Ovary (tissue), 9 donors: ENCODE data around the gene VCAN. TPM values are rescaled to one million over a fixed set of nuclear protein-coding genes. Genes with fewer than 3 reads are reported as not detected.

ENCODE experiments used
- DNase-seq, 5 donors: peaks; one replicate each; pipeline ENCODE4 v3.0.0-alpha.2; 2019 to 2020
- H3K27ac ChIP-seq, 2 donors: fragments of 200-600 bp; one replicate each; pipeline versions ENCODE4 v1.5.1 to v1.8.0; 2019 to 2022
- H3K27me3 ChIP-seq: fragments of 200-600 bp; one replicate; pipeline ENCODE4 v1.8.0; 2022
- H3K36me3 ChIP-seq: fragments of 200-600 bp; sonication (generic); one replicate; pipeline ENCODE4 v1.5.1; 2019
- H3K4me1 ChIP-seq: one replicate; pipeline ENCODE4 v1.8.1; 2013; ENCODE audit warnings: mild to moderate bottlenecking, moderate library complexity; ENCODE audit not compliant: insufficient read depth
- H3K4me3 ChIP-seq: fragments of 200-600 bp; sonication (generic); one replicate; pipeline ENCODE4 v1.5.1; 2017
- H3K9me3 ChIP-seq, 2 donors: fragments of 200-600 bp in 1 of 2; sonication (generic) in 1 of 2; one replicate each; pipeline versions ENCODE4 v1.5.1 to v1.8.1; 2013 to 2019; ENCODE audit warnings: mild to moderate bottlenecking in 1 of 2, moderate library complexity in 1 of 2
- EP300 ChIP-seq: sonication (generic); formaldehyde crosslinking; IDR thresholded peaks from one replicate; pipeline ENCODE4 v1.6.1; 2017; ENCODE audit warnings: antibody characterized with exemption
- POLR2A ChIP-seq: fragments of 450-650 bp; IDR thresholded peaks from one replicate; pipeline ENCODE4 v1.6.1; 2017; ENCODE audit warnings: antibody characterized with exemption, mild to moderate bottlenecking, moderate library complexity
- WGBS, 3 donors: extraction: QIAGEN DNeasy Blood & Tissue Kit in 1 of 3; methylation state at CpG; one replicate each; pipeline versions ENCODE4 v1.1.5 to v1.1.7; 2013 to 2017; 5-methylcytosine and 5-hydroxymethylcytosine counted together
- intact Hi-C, 4 donors: fragments of 100-400 bp; cut with DNase I; formaldehyde crosslinking; loops; one replicate each; pipeline versions ENCODE4 v1.11.0 to v1.15.1; 2022 to 2023
- polyA plus RNA-seq, 2 donors: library from polyadenylated mRNA; stranded (reverse); fragments of 200-250 nt in 1 of 2; fragments of 350-450 nt in 1 of 2; fragmentation: Illumina TruSeq in 1 of 2; extraction: RNeasy Lipid Tissue Mini Kit (QIAGEN cat#74804) in 1 of 2; gene quantifications; one replicate each; pipeline ENCODE4 v1.2.3, GENCODE V29; 2013 to 2014
- total RNA-seq, 7 donors: library from RNA; depleted of rRNA in 2 of 7; stranded (reverse); fragments of >200 nt in 2 of 7; fragmentation: NEBNext Ultra II Directional in 3 of 7; extraction: Animal tissue kit (Norgen Biotek cat#: 25700) in 3 of 7; gene quantifications; one replicate each; pipeline versions ENCODE4 v1.1.0 to v1.2.4, GENCODE V29; 2016 to 2023
- TF ChIP-seq, protein P1 (sequence below), 3 donors: fragments of 450-650 bp in 2 of 3; fragments of 200-600 bp in 1 of 3; IDR thresholded peaks; one replicate each; pipeline versions ENCODE4 v1.5.1 to v1.8.0; 2016 to 2022; ENCODE audit warnings: antibody characterized with exemption in 3 of 3, mild to moderate bottlenecking in 1 of 3
- donor health status: DM: no; HTN: no; CAD: no; lungs with moderate emphysema.
- donor health status: DM: no; HTN: no; CAD: no.
- donor health status: Bipolar disorder and iron deficiency.
- donor health status: DM: yes; HTN: yes; CAD: no.
- donor health status: DM: no; HTN: no; CAD: no.
- donor health status: DM: yes; HTN: yes; CAD: no.

VCAN gene
- total and polyA plus RNA-seq, 9 donors = 2.2 to 21.3 (median 7.3) TPM

DNA sequence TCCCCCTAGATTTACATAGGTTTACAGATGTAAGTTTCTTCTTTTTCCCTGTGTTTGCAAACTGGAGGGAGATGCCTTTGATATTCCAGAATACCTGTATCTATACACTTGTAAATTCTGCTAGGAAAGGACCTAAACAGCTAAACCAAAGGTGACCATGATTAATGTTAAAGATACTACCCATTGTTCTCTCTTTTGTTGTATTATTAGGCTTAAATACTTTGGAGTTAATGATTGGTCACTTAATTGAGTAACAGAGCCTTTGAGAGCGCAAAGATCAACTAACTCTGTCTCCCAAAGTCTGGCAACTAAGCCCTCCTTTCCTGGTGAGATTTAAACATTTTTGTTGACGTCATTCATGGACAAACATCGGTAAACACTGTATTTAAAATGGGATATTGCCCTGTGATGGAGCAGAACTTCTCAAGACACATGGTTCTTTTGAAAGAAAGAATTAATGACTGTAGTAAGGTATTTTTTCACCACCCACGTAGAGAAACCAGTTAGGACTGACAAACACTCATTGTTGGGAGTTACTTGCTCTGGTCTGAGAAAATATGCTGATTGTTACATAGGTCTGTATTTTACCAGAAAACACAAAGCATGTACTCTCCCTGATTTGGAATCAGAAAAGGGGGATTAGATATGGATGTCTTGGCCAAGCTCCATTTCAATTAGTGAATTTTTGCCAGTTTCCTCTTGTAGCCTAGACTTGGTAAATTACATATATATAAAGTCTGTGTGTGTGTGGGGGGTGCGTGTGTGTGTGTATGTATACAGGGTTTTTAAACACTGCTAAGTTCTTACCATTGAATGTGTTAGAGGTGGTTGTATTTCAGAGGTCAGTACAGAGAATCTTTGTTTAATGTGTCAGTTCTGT is 4.6 kb downstream of the VCAN start:
- no peak for DNase-seq
- Histone ChIP-seq H3K27me3 (no peaks in the 10 kb centered on the region), H3K4me3 (no peak overlapping the region), H3K9me3 (no peaks in the 10 kb centered on the region), H3K36me3 (no peaks in the 10 kb centered on the region), H3K4me1 (peaks cover 5% of the 10 kb centered on the region), H3K27ac (no peak overlapping the region)
- intact Hi-C loops = no loop called here
- WGBS, 3 donors = 78 to 95% (median 90%) methylated on average over 5 of the region's 5 CpGs
- TF ChIP-seq POLR2A (no peak), EP300 (no peak)
- TF ChIP-seq, protein P1, sequence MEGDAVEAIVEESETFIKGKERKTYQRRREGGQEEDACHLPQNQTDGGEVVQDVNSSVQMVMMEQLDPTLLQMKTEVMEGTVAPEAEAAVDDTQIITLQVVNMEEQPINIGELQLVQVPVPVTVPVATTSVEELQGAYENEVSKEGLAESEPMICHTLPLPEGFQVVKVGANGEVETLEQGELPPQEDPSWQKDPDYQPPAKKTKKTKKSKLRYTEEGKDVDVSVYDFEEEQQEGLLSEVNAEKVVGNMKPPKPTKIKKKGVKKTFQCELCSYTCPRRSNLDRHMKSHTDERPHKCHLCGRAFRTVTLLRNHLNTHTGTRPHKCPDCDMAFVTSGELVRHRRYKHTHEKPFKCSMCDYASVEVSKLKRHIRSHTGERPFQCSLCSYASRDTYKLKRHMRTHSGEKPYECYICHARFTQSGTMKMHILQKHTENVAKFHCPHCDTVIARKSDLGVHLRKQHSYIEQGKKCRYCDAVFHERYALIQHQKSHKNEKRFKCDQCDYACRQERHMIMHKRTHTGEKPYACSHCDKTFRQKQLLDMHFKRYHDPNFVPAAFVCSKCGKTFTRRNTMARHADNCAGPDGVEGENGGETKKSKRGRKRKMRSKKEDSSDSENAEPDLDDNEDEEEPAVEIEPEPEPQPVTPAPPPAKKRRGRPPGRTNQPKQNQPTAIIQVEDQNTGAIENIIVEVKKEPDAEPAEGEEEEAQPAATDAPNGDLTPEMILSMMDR (IDR thresholded peaks at IDR 0.05) = no peak

GRCh38 chr5:83482961-83483360 is 11.4 kb downstream of the VCAN start:
- WGBS, 3 donors = 90 to 91% (median 91%) methylated on average over 1 of the region's 1 CpG
- no peaks in the 10 kb centered on the region for H3K27me3 ChIP-seq
- DNase-seq = no peak
- TF ChIP-seq, protein P1 (IDR thresholded peaks at IDR 0.05) = no peak
- TF ChIP-seq POLR2A = no peak
- no peak for TF ChIP-seq EP300
- H3K27ac ChIP-seq = no peak overlapping the region
- H3K4me3 ChIP-seq = no peak overlapping the region
- no peaks in the 10 kb centered on the region for H3K9me3 ChIP-seq
- H3K4me1 ChIP-seq = no peaks in the 10 kb centered on the region
- no peaks in the 10 kb centered on the region for H3K36me3 ChIP-seq
- intact Hi-C loops = no loop called here

GRCh38 chr5:83484294-83484693 is 12.8 kb downstream of the VCAN start:
- WGBS, 3 donors = 86 to 93% (median 90%) methylated on average over 2 of the region's 2 CpGs
- no peak for DNase-seq
- Histone ChIP-seq H3K27me3 (no peaks in the 10 kb centered on the region), H3K27ac (no peak overlapping the region), H3K36me3 (no peaks in the 10 kb centered on the region), H3K9me3 (no peaks in the 10 kb centered on the region), H3K4me1 (no peaks in the 10 kb centered on the region), H3K4me3 (no peak overlapping the region)
- TF ChIP-seq EP300 = no peak
- intact Hi-C loops = no loop called here

DNA sequence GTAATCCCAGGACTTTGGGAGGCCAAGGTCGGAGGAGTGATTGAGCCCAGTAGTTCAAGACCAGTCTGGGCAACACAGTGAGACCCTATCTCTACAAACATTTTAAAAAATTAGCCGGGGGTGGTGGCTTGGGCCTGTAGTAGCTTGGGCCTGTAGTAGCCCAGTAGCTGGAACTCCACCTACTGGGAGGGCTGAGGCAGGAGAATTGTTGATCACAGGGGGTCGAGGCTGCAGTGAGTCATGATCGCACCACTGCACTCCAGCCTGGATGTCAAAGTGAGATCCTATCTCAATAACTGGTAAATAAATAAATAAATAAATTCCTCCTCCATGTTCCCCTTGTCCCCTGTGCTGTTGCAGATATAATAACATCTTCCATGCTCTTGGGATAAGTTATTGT is 14.3 kb downstream of the VCAN start:
- DNase-seq = no peak
- Histone ChIP-seq H3K9me3 (no peaks in the 10 kb centered on the region), H3K27ac (no peak overlapping the region), H3K4me1 (no peaks in the 10 kb centered on the region), H3K36me3 (no peaks in the 10 kb centered on the region), H3K27me3 (no peaks in the 10 kb centered on the region), H3K4me3 (no peak overlapping the region)
- WGBS, 3 donors = 94 to 96% (median 95%) methylated on average over 4 of the region's 4 CpGs
- intact Hi-C loops = no loop called here
- TF ChIP-seq POLR2A = no peak
- TF ChIP-seq, protein P1 (IDR thresholded peaks at IDR 0.05) = no peak
- TF ChIP-seq EP300 = no peak

GRCh38 chr5:83487155-83487554 is 15.6 kb downstream of the VCAN start:
- TF ChIP-seq POLR2A = no peak
- TF ChIP-seq, protein P1 (IDR thresholded peaks at IDR 0.05) = no peak
- no peak for TF ChIP-seq EP300
- H3K36me3 ChIP-seq = no peaks in the 10 kb centered on the region
- DNase-seq = no peak
- H3K27me3 ChIP-seq = no peaks in the 10 kb centered on the region
- H3K4me1 ChIP-seq = no peaks in the 10 kb centered on the region
- H3K9me3 ChIP-seq = no peaks in the 10 kb centered on the region
- intact Hi-C loops = no loop called here
- no peak overlapping the region for H3K27ac ChIP-seq
- 82 to 95% (median 93%) methylated on average over 1 of the region's 1 CpG for WGBS, 3 donors
- H3K4me3 ChIP-seq = no peak overlapping the region
